ENCODE results near the gene IRF2BP1. TPM values are rescaled to one million over a fixed set of nuclear protein-coding genes. Genes with fewer than 3 reads are reported as not detected.

The IRF2BP1 gene
- total and polyA plus RNA-seq, 8 donors, result 10.0 to 21.5 (median 14.7) TPM

GRCh38 chr19:45878043-45878794, 7.7 kb downstream of the IRF2BP1 start:
- Histone ChIP-seq H3K4me1 (peaks cover 43 to 67% (median 60%) of the 10 kb centered on the region in 3 donors), H3K4me3 (no peak overlapping the region)
- intact Hi-C loops (cut with DNase I), result no loop called here

GRCh38 chr19:45876411-45877197, 9.3 kb downstream of the IRF2BP1 start:
- WGBS, 2 donors, result 4 to 9% methylated on average over 39 to 41 of the region's 41 CpGs
- H3K4me1 ChIP-seq, result peaks cover 44 to 75% (median 67%) of the 10 kb centered on the region in 3 donors
- FAIRE-seq, result no peak
- H3K27me3 ChIP-seq, result no peaks in the 10 kb centered on the region
- no peaks in the 10 kb centered on the region for H3K36me3 ChIP-seq
- intact Hi-C loops (cut with DNase I), result no loop called here
- peak; percentile 70 to 89 (median 83) for DNase-seq
- H3K27ac ChIP-seq, result peak overlapping the region; percentile 87 to 96 (median 93)
- no peak for TF ChIP-seq CTCF (IDR thresholded peaks at IDR 0.05)
- H3K9me3 ChIP-seq, result no peaks in the 10 kb centered on the region
- peak overlapping the region in 2 of 4 donors; percentile 11 to 33 for H3K4me3 ChIP-seq
- ATAC-seq, result peak; percentile 42 to 72 (median 64)

More at GRCh38 chr19:45878043-45878794, 7.7 kb downstream of the IRF2BP1 start:
- H3K27me3 ChIP-seq, result no peaks in the 10 kb centered on the region
- no peaks in the 10 kb centered on the region for H3K9me3 ChIP-seq
- ATAC-seq, result peak; percentile 34 to 44 (median 37)
- peak; percentile 82 to 92 (median 90) for DNase-seq
- 22 to 25% methylated on average over 11 of the region's 11 CpGs for WGBS, 2 donors
- no peak for FAIRE-seq
- no peaks in the 10 kb centered on the region for H3K36me3 ChIP-seq
- no peak for TF ChIP-seq CTCF (IDR thresholded peaks at IDR 0.05)
- H3K27ac ChIP-seq, result peak overlapping the region; percentile 76 to 96 (median 93)

- Histone ChIP-seq H3K27me3 (no peaks in the 10 kb centered on the region), H3K4me1 (peaks cover 39 to 70% (median 61%) of the 10 kb centered on the region in 3 donors), H3K27ac (peak overlapping the region; percentile 87 to 96 (median 93)), H3K9me3 (no peaks in the 10 kb centered on the region), H3K36me3 (no peaks in the 10 kb centered on the region), H3K4me3 (no peak overlapping the region)
- intact Hi-C loops (cut with DNase I), result no loop called here
- FAIRE-seq (no peak), ATAC-seq (peak; percentile 4 to 18 (median 12)), DNase-seq (no peak)
- no peak for TF ChIP-seq CTCF (IDR thresholded peaks at IDR 0.05)
- 34 to 36% methylated on average over 4 of the region's 4 CpGs for WGBS, 2 donors
These were observed 9.9 kb downstream of the IRF2BP1 start for GRCh38 chr19:45876161-45876410.

GRCh38 chr19:45874620-45874966, 11.3 kb downstream of the IRF2BP1 start:
- TF ChIP-seq CTCF (IDR thresholded peaks at IDR 0.05), result no peak
- ATAC-seq (no peak), DNase-seq (no peak), FAIRE-seq (no peak)
- no peak overlapping the region for H3K4me3 ChIP-seq
- H3K9me3 ChIP-seq, result no peaks in the 10 kb centered on the region
- WGBS, 2 donors, result 81 to 88% methylated on average over 7 of the region's 7 CpGs
- intact Hi-C loops (cut with DNase I), result no loop called here
- H3K27me3 ChIP-seq, result no peaks in the 10 kb centered on the region
- H3K36me3 ChIP-seq, result no peaks in the 10 kb centered on the region
- H3K4me1 ChIP-seq, result peaks cover 24 to 55% (median 46%) of the 10 kb centered on the region in 3 donors
- peak overlapping the region in 2 of 4 donors; percentile 26 to 46 for H3K27ac ChIP-seq

All from pancreas (tissue), 10 donors.